CD4-positive, alpha-beta T cell treated with Interleukin-10 for 1 hour (primary cell): ENCODE data around the gene PRR22.
"Not testable (repeated sequence)": the region's sequence is repeated elsewhere in the genome, so short reads cannot be mapped to it uniquely, and the experiment has no call there.

ENCODE experiments used
- DNase-seq: peaks from one replicate; pipeline ENCODE4 v3.0.0-alpha.2; 2020

The PRR22 gene

DNA sequence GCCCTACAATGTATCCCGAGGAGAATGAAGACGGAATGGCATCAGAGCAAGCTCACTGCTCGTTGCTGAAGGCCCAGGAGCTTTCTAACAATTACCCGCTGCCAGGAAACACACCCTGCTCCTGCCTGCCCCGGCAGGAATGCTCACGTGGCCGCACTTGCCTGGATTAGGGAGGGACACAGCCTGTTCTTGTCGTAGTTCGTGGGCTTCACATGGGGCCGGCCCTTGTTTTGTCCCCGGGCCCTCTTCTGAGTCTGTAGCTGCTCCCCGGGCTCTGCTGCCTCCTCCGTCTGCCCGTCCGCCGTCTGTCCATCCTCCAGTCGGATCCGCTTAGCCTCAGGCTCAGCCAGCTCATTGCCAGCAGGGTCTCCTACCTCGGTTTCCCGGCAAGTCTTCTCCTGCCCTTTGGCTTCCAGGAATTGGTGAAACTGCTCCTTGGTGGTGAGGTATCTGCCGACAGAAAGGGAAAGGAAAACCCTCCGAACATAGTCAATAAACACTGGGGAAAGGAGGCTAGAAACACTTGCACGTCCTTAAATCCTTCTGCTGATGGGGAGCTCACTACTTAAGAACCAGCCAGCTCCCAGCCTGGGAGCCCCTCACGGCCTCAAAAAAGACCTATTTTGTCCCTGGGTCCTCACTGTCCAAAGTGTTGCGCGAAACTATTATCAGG, 5.5 kb upstream of the PRR22 start:
- DNase-seq = no peak

DNA sequence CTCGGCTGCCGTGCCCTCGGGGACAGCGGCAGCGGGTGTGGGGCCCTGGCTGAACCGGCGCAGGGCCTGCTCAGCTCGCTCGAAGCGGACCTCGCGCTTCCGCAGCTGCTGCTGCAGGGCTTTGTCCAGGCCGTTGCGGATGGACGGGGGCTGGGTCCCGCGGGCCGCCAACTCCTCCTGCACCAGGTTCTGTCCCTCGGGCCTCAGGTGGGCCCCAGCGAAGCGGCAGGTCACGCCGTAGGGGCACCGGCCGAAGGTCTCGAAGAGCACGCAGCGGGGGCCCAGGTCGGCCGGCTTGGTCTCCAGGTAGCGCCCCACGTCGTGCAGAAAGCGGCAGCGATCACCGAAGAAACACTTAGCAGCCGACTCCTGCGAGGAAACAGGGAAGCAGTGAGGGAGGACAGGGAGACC, 4.8 kb upstream of the PRR22 start:
- DNase-seq = no peak

DNA sequence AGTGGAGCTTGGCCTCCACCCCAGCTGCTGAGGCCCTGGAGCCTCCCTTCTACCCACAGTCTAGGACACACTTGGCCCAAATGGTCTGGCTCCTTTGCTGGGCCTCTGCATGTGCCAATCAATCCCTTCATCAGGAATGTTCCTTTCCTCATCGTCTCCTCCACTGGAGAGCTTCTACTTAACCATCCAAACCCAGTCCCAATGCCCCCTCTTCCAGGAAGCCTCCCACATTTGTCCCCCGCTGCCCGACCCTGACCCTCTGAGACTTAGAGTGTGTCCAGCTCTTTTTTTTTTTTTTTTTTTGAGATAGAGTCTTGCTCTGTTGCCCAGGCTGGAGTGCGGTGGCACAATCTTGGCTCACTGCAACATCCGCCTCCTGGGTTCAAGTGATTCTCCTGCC, 3.9 kb upstream of the PRR22 start:
- DNase-seq = no peak

DNA sequence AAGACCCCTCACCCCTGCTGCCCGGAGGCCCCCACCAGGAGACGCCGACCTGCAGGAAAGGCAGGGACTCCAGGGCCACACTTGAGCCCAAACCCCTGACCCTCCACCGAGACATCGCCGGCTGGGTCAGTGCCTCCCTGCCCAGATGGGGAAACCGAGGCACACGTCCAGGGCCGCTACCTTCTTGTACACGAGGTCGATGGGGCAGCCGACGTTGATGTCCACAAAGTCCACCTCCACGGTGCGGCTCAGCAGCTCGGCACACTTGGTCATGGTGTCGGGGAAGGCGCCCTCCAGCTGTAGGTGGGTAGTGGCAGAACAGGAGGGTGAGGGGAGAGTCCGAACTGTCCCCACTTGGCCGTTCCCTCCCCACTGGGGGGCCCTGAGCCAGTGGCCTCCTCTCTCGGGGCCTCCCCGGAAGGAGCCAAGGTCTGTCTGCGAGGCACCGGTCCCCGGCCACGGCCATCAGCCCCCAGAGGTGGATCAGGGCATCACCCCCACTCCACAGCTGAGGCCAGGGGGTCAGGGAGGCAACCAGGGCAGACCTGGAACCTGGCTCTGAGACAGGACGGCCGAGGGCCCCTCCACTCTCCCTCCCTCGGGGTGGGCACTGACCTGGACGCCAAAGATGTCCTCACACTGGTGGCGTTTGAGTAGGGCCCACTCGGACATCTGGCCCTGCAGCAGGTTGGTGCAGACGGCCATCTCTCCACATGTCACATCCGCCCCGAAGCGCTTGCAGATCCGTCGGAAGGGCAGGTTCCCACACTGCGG, 3.0 kb upstream of the PRR22 start:
- no peak for DNase-seq

DNA sequence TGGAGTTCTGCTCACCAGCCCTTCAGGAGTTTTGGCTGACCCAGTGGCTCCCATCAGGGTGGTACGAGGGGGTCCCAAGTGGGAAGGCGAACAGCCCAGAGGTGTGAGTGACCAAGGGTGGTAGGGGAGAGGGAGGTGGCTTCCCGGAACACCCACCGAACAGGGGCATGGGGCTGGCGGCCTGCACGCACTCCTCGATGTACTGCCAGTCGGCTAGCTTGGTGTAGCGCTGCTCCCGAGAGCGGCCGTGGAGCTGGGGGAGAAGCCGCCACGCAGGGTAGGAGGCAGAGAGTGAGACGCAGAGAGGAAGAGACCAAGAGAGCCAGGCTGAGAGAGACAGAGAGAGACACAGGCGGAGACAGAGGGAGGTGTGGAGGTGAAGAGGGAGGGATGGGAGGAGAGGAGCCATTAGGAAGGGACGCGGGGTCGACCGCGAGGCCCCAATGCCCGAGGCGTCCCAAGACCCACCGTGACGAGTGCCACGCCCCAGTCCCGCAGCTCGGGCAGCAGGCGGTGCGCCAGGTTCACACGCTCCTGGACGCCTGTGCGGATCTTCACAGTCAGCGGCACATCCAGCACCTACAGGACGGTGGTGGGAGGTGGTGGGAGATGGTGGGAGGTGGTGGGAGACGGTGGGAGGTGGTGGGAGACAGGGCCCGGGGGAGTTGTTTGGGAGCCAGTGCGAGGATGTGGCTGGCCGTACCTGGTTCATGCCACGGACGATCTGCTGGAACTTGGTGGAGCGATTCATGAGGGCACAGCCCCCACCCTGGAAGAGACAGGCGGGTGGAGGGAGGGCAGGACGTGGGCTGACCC, 2.3 kb upstream of the PRR22 start:
- no peak for DNase-seq

DNA sequence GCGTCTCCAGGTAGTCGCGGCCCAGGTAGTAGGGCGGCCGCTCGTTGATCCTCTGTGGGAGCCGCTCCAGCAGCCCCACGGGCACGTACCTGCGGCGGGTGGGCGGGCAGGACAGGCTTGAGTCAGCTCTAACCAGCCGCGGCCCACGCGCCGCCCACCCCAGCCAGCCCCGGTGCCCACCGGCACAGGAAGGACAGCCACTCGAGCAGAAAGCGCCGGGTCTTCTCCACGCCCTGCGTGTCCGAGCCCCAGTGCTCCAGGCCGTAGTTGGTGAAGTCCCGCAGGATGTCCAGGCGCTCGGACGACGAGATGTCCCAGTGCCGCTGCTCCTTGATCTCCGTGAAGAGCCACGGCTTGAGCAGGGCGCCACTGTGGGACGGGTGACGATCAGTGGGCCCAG, 877 bp upstream of the PRR22 start:
- DNase-seq = no peak

DNA sequence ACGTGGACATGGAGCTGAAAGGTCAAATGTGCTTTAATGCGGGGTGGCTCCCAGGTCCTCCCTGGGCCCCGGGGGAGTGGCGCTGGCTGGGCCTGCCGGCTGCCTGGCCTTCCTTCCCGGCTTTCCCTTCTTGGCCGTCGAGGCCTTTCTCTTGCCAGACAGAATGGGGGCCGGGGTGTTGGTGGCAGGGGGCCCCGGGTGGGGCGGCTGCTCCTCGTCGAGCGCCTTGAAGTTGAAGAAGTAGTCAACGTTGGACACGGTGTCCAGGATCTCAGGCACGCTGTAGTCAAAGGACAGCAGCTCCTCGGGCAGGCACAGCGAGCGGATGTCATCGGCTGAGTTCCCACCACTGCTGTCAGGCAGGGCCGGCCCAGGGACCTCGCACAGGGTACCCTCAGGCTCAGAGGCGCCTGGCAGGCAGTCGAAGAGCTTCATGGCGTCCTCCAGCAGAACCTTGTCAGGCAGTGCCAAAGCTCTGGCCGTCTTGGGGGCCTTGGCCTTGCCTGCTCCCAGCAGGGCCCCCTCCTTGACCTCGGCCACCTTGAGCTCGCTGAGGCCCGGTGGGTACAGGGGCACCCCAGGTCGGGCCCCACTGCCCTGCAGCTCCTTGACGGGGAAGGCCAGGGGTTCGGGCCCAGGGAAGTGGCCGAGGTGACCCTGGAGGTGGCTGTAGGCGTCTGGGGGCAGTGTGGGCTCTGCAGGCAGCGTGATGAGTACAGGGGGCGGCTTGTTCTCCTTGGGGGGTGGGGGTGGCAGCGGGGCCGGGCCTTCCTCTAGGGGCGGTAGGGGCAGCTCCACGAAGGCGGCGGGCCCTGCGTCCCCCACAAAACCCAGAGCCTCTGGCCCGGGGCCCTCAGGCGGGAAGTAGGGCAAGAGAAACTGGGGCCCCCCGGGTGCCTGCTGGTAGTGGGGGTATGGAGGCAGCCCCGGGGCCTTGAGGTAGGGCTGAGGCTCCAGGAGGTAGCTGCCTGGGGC, 1.3 kb downstream of the PRR22 start:
- no peak for DNase-seq

DNA sequence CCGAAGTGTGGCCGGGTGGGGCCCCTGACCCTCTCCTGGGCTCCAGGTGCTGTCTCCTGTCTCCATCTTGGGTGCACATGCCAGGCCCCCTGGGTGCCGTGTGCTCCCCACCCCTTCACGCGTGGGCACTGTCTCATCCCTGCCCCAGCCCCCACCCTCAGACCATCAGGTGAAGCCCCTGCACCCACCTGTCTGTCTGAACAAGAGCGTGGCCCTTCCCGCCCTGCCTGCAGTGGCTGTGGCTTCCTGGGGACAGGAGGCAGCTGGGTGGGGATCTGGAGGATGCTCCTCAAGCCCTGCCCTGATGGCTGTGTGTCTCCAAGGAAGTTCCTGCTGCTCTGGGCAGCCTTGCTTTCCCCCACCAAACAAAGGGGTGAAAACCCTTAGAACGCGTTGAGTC, 2.2 kb downstream of the PRR22 start:
- DNase-seq = no peak

DNA sequence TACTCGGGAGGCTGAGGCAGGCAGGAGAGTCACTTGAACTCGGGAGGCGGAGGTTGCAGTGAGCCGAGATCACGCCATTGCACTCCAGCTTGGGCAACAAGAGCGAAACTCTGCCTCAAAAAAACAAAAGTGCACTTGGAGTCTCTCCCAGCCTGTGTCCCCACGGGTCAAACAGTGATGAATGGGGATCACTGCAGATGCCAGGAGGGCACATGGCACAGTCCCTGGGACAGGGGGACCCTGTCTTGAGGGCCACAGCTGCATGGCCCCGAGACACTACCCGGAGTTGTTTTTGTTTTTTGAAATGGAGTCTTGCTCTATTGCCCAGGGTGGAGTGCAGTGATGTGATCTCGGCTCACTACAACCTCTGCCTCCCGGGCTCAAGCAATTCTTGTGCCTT, 3.6 kb downstream of the PRR22 start:
- DNase-seq = not testable (repeated sequence)

DNA sequence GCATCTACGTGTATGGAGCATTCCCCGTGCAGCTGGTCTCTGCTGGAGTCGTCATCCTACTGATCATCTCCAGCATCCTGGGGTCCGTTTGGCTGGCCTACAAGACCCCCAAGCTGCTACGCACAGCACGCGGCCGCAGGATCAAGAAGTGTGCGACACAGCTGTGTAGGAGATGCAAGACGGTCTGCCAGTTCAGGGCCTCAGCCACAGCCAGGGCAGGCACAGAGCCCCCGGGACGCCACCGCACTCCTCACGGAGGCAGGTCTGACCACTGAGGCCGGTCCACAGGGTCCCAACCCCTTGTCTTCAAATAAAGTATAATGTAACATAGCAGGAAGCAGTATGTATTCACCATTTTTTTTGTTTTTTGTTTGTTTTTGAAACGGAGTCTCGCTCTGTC, 6.1 kb downstream of the PRR22 start:
- no peak for DNase-seq

DNA sequence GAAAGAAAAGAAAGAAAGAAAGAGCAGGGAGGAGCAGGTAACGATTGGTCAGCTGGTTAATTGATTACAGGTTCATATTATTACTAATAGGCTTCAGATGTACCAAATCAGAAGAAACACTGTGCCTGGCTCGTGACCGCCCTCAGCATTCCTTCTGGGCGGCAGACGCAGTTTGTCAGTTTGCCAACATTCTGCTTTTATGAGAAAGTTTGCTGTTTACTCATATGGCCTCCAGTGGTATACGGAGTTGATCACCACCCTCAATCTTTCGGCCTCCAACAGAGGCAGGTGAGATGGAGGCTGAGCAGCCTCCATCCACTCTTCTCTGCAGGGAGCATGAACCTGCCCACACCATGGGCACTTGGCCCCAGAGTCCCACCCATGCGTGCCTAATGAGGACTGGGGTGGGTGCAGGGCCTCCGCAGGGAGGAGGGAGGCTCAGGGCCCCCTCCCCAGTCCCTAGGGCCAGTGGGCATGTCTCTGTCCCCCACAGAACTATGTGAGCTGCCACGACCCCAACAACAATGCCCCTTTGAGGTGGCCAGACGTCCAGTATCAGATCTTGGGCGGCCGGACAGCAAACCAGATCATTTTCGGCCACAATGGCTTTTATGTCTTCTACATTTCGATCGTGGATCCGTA, 8.8 kb downstream of the PRR22 start:
- DNase-seq = no peak

DNA sequence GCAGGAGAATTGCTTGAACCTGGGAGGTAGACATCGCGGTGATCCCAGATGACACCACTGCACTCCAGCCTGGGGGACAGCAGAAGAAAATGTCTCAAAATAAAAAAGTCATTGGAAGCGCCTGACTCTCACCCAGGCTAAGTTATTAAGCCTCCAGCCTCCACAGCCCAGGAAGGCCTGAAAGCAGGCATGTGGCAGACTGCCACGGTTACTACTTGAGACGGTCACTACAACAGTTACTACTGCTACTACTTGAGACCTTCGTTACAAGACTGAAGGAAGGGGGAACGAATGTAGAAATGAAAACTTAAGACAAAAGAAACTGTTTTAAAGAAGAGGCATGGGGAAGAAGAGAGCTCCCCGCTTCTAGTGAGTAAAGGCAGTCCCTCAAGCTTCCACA, 9.6 kb downstream of the PRR22 start:
- DNase-seq = no peak

DNA sequence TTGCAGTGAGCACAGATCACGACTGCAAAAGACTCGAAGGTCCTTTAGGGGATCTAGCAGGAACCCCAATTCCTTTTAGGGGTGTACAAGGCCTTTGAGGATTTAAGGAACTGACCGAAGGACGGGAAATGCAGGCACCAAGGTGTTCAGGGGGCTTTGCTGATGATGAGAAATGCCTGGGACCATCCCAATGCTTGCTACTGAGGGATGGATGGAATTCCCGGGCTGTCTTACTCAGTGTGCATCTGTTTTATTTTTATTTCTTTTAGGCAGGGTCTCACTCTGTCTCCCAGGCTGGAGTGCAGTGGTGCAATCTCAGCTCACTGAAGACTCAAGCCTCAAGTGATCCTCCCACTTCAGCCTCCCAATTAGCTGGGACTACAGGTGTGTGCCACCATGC, 11.3 kb downstream of the PRR22 start:
- DNase-seq = no peak

DNA sequence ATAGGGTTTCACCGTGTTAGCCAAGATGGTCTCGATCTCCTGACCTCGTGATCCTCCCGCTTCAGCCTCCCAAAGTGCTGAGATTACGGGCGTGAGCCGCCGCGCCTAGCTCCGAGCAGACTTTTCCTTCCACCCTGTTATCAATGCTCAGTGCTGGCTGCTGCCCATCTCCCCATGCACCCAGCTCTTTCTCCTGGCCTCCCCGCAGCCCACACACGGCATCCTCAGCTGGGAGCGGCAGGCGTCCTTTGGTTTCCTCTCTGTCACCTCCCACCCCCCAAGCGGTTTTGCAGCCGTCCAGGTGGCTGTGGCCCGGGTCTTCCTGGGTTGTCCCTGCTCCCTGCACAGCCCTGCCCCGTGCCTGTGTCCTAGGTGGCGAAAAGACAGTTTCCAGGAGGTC, 12.1 kb downstream of the PRR22 start:
- DNase-seq = no peak

DNA sequence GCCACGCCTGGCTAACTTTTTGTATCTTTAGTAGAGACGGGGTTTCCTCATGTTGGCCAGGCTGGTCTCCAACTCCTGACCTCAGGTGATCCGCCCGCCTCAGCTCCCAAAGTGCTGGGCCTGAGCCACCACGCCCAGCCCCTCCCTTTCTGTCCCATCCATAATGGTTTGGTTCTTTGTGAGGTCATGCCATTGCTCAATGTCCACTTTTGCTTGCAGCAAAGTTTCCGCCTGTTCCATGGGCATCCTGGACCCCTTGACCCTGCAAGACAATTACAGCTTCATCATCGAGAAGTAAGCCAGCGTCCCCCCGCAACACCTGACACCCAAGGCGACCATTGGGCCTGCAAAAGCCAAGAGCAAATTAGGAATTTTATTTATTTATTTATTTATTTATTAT, 16.6 kb downstream of the PRR22 start:
- DNase-seq = no peak

DNA sequence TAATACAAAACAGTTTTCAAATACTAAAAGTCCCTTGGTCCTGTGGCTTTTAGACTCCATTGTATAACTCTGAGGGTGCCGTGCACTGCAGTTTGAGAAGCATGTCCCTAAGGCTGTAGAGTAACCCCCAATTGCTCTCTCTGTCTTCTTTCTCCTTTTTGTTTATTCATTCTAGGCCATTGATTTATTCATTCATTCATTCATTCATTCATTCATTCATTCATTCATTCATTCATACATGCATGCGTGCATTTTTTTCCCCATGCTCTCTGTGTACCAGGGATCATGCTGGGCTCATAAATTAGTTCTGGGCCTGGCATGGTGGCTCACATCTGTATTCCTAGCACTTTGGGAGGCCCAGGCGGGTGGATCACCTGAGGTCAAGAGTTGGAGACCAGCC, 19.3 kb downstream of the PRR22 start:
- no peak for DNase-seq

DNA sequence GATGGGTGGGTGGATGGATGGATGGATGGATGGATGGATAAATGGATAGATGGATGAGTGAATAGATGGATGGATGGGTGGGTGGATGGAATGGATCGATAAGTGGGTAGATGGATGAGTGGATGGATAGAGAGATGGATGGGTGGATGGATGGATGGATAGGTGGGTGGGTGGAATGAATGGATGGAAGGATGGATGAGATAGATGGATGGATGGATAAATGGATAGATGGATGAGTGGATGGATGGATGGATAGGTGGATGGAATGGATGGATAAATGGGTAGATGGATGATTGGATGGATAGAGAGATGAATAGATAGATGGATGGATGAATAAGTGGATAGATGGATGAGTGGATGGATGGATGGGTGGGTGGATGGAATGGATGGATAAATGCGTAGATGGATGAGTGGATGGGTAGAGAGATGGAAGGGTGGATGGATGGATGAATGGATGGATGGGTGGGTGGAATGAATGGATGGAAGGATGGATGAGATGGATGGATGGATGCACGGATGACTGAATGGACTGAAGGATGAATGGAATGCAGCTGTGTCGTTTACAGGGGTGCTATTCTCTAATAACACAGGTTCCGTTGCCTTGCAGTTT, 21.8 kb downstream of the PRR22 start:
- DNase-seq = no peak

DNA sequence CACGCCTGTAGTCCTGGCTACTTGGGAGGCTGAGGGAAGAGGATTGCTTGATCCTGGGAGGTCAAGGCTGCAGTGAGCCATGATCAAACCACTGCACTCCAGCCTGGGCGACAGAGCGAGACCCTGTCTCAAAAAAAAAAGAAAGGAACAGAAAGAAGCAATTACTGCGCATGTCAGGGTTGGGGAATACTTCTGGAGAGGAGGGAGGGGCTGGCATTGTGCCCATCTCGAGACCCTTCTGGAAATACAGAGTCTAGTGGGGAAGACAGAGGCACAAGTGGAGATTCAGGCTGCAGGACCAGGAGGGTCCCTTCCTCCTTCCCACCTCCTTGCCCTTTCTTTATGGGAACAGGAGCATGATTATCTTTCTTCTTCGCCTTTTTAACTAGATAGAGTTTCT, 30.8 kb downstream of the PRR22 start:
- no peak for DNase-seq

DNA sequence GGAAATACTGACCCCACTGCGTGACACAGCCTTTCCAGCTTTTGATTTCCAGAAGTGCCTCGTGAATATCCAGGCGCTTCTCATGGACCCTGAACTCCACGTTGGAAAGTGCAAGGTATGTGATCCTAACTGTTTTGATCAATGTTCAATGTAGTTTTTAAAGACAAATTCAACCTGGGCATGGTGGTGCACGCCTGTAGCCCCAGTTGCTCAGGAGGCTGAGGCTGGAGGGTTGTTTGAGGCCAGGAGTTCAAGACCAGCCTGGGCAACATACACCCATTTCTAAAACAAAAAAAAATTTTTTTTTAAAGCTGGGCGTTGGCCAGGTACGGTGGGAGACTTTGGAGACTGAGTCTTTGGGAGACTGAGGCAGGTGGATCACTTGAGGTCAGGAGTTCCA, 32.8 kb downstream of the PRR22 start:
- no peak for DNase-seq

DNA sequence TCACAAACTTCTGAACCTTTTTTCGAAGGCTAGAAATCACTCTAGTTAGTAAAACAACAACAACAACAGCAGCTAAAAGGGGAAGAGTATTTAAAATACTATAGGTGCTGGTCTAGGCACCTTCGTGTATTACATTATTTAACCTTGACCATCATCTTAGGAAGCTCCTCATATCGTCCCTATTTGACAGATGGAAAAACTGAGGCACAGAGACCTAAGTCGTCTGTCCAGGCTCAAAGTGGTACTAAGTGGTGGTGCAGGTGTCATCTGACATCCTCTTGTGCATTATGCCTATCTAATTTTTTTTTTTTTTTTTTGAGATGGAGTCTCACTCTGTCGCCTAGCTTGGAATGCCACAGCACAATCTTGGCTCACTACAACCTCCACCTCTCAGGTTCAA, 35.0 kb downstream of the PRR22 start:
- no peak for DNase-seq

DNA sequence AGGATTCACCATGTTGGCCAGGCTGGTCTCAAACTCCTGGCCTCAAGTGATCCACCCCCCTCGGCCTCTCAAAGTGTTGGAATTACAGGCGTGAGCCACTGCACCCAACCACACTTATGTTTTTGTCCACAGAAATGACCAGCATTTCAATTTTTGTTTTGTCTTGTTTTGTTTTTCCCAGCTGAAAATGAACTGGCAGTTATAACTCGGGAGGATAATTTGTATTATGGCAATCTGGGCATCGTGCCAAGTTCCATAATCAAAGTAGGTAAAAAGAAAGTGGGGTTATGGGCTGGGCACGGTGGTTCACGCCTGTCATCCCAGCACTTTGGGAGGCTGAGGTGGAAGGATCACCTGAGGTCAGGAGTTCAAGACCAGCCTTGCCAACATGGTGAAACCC, 35.6 kb downstream of the PRR22 start:
- DNase-seq = not testable (repeated sequence)

DNA sequence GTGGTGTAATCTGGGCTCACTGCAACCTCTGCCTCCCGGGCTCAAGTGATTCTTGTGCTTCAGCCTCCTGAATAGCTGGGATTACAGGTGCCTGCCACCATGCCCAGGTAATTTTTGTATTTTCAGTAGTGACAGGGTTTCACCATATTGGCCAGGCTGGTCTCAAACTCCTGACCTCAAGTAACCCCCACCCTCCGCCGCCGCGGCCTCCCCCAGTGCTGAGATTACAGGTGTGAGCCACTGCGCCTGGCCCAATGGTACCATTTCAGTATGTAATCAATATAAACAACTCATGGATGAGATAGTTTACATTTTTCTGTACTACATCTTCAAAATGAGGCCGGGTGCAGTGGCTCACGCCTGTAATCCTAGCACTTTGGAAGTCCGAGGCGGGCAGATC, 39.5 kb downstream of the PRR22 start:
- DNase-seq = not testable (repeated sequence)
